GM21515 (cell line): ENCODE data around the gene DOC2A.
A peak's percentile ranks its signal among the peaks of the same experiment; 100 is the strongest.

Experiments
- ATAC-seq: cut with Tn5 transposase; IDR thresholded peaks from one replicate; pipeline ENCODE4 v1.9.1; 2021; ENCODE audit not compliant: unreplicated experiment

Gene DOC2A

DNA sequence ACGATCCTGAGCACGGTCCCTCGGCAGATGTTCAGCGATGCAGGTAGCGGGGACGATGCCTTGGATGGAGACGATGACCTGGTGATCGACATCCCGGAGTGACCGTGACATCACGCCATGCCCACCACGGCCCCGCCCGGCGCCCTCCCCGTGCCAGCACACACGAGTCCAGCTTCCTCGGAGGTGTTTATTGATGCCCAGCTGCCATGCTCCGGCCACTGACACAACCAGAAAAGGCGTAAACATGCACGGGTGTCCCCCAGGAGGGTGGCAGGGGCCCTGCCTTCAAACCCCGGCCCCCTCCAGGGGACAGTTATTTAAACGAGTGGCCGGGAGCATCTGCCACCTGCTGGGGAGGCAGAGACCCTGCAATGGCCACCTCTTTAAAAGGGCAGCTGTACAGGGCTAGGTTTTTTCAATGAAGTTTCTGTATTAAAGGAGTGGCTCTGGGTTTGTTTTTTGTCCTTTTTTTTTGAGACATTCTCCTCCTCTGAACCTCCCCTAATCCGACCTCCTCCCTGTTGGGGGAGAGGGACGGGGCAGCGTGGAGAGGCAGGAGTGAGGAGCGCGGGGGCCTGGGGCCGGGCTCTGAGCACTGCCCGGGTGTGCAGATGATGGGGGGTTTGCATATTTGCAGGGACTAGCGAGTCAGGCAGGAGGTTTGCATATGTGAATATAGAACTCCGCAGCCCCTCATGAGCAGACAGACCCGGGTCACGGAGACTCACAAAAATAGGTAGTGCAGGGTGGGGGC lies 5.3 kb downstream of the DOC2A start:
- no peak for ATAC-seq

DNA sequence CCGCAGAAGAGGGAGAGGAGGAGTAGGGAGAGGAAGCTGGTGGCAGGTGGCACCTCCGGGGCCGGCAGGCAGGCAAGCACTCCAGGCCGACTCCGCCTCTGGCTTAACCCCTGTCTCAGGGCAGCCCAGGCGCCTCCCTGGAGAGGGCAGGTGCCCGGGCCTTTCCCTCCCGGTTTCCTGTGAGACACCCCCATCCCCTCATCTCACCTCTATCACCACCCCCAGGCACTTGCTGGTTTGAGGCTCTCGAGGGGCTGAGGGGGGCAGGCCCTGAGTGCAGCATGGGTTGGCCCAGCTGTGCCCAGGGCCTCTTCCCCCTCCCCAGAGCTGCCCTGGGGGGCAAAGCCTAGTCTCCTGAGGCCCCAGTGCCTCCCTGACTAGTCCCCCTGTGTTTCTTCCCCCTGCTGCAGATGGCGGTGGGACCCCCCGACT lies 6.0 kb downstream of the DOC2A start:
- ATAC-seq: no peak

- no peak for ATAC-seq
These were observed 6.4 kb downstream of the DOC2A start for GRCh38 chr16:30004424-30004776.

DNA sequence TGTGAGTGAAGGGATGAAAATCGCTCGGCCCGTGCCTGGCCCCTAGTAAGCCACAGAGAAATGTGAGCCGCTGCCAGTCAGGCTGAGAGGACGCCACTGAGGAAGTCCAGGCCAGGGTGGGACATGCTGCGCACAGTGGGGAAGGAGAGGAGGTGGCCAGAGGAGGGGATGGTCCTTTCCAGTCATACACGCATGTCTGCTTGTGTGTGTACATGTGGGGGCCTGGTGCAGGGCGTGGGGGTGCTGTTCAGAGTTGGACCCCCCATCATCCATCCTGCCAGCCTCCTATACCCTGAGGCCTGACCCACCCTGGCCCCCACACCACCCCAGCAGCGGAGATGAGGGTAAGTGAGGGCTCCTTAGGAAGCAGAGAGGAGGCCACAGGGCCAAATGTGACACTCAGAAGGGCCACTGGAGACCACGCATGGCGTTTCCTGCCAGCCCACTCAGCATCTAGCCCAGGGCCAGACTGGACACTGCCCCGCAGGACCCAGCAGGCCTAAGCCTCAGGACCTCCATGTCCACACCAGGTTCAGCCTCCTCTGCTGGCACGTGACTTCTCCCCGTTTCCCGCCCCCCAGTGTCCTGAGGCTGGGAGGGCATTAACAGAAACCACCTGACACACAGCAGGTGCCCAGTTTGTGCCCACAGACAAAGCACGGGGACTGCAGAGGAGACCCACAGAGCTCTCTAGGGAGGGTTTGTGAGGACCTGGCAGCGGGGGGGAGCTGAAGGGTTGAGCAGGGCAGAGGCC lies 7.0 kb downstream of the DOC2A start:
- ATAC-seq: no peak

DNA sequence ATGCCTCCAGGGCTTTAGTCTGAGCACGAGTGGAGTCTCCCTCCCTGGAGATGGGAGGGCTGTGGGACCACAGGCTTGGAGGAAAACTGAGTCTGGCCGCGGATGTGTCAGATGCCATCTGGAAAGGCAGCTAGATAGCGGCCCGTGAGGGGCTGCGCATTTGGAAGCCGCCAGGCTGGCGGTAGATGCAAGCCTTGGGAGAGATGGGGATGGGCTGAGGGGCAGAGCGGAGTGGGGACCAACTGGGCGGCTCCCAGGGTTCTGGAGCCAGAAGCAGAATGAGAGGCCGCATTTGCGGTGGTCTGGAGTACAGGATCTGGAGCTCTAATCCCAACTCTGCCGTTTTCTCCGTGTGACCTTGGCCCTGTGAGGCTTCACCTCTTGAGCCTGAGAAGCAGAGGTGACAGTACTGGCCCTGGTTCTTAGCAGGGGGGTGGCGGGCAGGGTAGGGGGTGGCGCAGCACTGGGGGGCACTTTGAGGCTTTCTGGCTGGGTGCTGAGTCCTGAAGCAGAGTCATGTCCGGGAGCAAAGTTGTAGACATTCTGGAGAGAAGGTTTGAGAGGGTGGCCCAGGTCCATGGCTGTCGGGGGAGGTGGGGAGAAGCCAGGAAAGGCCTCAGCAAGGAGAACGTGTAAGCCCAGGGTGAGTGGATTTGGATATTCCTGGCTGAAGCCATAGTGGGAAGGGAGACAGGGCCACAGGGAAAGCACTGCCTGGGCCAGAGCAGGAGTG lies 8.0 kb downstream of the DOC2A start:
- no peak for ATAC-seq

DNA sequence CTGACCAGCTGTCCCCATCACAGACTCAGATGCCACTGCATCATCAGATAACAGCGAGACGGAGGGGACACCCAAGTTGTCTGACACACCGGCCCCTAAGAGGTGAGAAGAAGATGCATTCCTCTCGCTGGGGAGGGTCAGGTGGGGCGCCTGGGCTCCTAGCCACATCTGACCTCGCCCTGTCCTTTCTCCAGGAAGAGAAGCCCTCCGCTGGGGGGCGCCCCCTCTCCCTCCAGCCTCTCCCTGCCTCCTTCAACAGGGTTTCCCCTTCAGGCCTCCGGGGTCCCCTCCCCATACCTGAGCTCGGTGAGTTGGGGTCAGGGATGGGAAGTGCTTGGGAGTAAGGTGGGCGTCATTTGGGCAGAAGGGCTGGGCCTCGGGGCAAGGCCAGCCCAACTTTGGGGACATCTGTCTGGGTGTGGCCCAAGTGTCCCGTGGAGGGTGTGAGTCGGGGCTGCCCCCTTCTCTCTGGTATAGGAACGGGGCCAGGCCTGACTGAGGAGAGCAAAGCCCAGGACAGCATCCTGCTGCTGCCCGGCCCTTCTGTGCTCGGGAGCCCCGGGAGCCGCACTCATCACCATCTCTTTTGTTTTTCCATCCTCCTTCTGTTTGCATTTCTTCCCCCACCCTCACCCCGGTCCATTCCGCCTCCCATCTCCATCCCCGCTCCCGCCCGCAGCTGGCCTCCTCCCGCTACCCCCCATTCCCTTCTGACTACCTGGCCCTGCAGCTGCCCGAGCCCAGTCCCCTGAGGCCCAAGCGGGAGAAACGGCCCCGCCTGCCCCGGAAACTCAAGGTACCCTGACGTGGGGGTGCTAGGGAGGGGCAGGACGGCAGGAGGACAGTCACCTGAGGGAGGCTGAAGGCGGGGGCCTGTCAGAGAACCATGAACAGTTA lies 9.8 kb downstream of the DOC2A start:
- no peak for ATAC-seq

DNA sequence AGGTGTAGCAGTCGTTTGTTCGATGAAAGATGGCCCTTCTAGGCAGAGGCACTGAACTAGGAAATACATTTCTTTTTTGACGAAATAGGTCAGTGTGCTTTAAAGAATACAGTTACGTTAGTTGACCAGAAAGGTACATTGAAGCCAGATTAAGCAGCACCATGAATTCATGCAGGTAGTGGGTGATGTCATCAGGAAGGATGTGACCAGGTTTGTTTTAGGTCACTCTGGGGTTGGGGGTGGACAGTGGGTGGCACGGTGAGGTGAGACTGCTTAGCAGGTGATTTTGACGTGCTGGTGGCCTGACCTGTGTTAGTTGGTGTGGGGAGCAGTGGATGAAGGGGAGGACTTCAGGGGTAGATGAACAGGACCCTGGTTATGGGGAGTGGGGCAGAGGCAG lies 11.2 kb downstream of the DOC2A start:
- ATAC-seq: no peak

DNA sequence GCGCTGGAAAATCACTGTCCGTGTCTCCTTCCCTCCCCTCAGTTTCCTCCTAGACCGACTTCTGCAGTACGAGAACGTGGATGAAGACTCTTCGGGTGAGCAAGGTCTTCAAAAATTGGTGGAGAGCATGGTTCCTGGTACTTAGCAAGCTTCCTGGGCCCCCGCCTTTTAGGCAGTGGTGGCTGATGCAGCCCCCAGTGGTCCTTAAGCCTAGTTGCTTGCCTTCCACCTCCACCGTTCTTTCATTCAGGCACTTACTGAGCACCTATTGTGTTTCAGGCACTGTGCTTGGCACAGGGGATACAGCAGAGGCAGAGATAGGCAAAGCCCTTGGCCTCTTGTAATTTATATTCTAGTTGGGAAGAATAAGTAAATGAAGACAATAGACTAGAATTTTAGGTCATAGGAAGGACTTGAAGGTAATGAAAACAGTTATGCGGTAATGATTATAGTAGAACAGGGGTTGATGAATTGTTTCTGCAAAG lies 14.0 kb downstream of the DOC2A start:
- ATAC-seq: no peak

GRCh38 chr16:29995911-29996765 lies 14.7 kb downstream of the DOC2A start, which contains the start of gene INO80E:
INO80E (plus strand) TSS chr16:29996241; CDS start chr16:29996311, 70 bp downstream.
- ATAC-seq: peak; percentile 72

GRCh38 chr16:29995324-29995910 lies 15.4 kb downstream of the DOC2A start, which contains the start of gene HIRIP3:
HIRIP3 (minus strand) TSS chr16:29995617; CDS start chr16:29995605, 12 bp downstream.
- peak; percentile 46 for ATAC-seq

DNA sequence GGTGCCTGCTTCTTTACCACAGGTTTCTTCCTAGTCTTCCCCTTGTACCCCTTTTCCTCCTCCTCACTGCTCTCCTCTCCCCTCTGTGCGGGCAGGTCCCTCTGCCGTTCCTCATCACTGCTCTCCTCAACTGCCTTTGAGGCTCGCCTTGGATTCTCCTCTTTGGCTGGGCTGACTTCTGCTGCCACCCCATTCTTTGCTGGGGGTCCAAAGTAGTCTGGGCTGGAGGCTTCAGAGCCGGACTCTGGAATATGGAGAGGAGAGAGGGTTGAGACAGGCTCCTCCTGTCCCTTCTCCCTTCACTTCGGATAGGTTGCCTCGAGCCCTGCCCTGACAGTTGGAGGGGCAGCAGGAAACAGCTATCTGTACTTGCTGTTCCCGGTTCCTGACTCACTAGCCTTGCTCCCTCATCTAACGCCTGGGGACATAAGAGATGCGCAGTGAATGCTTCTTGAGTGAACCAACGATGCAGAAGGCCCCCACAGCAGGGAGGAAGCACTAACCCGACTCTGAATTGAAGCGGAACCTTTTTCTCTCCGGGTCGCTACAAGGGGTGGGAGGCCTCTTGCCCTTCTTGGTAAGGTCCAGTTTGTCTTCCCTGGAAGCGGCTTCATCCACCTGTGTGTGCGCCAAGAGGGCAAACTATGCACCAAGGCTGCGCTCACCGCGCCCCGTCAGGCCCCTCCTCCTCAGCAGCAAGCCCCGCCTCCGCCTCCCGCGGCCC lies 16.1 kb downstream of the DOC2A start:
- ATAC-seq: peak; percentile 38

GRCh38 chr16:29993903-29994599 lies 16.8 kb downstream of the DOC2A start:
- ATAC-seq: no peak

DNA sequence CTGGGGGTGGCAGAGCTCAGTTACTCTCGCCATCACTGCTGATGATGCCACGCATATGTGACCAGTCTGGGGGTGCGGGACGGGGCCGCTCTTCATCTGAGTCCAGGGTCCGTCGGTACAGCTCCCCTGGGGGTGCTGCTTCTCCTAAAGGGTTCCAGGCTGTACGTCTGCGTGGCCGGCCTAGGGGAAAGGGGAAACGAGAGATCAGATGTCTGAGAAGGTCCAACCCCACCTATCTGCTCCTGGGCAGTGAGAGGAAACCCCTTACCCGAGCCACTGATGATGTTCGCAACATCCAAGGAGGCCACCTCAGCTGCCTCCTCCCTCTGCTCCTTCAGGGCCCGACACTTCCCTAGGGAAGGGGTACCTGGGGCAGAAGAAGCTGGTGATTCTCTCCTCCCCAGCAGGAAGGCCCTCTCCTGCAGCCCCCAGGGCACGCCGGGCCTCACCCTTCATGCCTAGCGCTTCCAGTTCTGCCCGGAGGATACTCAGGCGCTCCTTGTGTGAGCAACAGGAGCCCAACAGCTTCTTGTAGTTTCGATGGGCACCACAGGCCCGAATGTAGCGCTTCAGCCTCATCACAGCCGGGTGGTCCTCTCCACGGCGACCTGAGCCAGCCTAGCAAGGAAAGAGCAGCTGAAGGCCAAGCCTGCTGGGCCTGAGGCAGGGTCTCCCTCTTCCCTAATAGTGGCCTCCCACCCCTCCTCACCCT lies 17.5 kb downstream of the DOC2A start:
- ATAC-seq: no peak

DNA sequence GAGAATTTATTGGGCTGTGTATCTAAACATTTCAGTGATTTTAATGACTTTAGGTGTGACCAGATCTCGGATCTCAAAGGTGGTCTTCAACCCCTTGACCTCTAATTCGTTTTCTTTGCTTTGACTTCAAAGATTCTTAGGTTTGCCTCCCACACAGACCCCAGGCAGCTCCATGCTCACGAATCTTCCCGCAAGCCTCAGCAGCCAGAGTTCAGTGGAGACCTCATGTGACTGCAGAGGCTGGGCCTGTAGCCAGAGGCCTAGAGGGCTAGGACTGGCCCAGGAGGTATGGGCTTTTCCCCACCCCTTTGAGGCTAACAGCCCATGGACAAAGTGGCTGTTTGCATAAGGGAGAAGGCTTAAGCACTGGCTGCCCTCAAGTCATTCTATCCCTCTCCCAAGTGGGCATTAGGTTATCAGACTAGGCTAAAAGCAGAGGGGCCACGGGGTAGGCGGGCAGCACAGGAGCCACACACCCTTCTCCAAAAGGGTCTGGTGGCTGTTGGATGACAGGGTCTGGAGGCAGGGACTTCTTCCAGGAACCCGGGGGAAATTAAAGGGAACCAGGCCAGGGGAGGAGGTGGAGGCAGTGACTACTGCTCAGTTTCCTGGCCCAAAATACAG lies 18.4 kb downstream of the DOC2A start:
- no peak for ATAC-seq

DNA sequence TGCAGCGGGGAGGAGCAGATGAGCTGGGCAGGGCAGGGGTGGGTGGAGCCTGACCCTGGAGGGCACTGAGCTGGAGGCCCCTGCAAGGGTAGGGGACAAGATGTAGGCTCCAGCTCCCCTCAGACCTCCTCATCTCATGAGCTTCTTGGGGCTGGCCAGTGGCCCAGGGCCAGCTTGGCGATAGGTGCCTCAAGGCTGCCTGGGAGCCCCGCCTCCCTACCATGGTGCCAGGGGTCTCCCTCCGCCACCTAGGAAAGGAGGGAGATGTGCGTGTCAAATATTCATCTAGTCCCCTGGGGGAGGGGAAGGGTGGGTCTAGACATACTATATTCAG lies 19.3 kb downstream of the DOC2A start:
- no peak for ATAC-seq

- no peak for ATAC-seq
These were observed 19.8 kb downstream of the DOC2A start for GRCh38 chr16:29990883-29991570.
